Neural progenitor cell (in vitro differentiated cells): ENCODE data around the gene RFK.

Experiments used
- EZH2 ChIP-seq: fragments of 200-600 bp; sonication (generic); IDR thresholded peaks from 2 replicates; pipeline ENCODE4 v1.6.1; 2017; ENCODE audit warnings: antibody characterized with exemption, mild to moderate bottlenecking, moderate library complexity
- EZH2phosphoT487 ChIP-seq: fragments of 200-600 bp; sonication (generic); IDR thresholded peaks from 2 replicates; pipeline ENCODE4 v1.6.1; 2017; ENCODE audit warnings: antibody characterized with exemption
- TF ChIP-seq, protein P1 (sequence below): fragments of 200-600 bp; sonication (generic); IDR thresholded peaks from 2 replicates; pipeline ENCODE4 v1.5.1; 2017; ENCODE audit warnings: antibody characterized with exemption, mild to moderate bottlenecking

DNA sequence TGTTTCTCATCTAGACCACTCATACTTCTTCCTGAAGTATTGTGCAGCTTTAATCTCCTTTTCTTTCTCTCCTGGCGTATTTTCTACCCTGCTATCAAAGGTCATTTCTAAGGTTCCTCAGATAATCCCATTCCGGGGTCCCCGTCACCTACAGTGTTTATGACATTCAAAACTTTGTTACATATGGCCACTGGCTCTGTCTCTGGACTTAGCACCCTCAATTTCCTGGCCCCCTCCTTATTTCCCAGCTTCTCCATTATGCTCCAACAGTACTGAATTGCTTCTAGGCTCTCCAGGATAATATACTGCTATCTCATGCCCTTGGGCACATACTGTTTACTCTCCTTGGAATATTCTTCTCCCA lies 31.2 kb downstream of the RFK start:
- TF ChIP-seq, protein P1, sequence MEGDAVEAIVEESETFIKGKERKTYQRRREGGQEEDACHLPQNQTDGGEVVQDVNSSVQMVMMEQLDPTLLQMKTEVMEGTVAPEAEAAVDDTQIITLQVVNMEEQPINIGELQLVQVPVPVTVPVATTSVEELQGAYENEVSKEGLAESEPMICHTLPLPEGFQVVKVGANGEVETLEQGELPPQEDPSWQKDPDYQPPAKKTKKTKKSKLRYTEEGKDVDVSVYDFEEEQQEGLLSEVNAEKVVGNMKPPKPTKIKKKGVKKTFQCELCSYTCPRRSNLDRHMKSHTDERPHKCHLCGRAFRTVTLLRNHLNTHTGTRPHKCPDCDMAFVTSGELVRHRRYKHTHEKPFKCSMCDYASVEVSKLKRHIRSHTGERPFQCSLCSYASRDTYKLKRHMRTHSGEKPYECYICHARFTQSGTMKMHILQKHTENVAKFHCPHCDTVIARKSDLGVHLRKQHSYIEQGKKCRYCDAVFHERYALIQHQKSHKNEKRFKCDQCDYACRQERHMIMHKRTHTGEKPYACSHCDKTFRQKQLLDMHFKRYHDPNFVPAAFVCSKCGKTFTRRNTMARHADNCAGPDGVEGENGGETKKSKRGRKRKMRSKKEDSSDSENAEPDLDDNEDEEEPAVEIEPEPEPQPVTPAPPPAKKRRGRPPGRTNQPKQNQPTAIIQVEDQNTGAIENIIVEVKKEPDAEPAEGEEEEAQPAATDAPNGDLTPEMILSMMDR: no peak
- TF ChIP-seq EZH2phosphoT487: no peak
- no peak for TF ChIP-seq EZH2
